OCI-LY3 (cell line): ENCODE data around the gene PTAFR.

Experiments used
- EZH2phosphoT487 ChIP-seq: fragments of 200-600 bp; shearing (Covaris generic); IDR thresholded peaks from 2 replicates; pipeline ENCODE4 v1.6.1; 2018; ENCODE audit warnings: antibody characterized with exemption, mixed run types, low read depth
- TF ChIP-seq, protein P1 (sequence below): fragments of 200-600, 300-600 bp; sonication (generic); IDR thresholded peaks from 2 replicates; pipeline ENCODE4 v1.5.1; 2014; ENCODE audit warnings: antibody characterized with exemption, low read length, low read depth

DNA sequence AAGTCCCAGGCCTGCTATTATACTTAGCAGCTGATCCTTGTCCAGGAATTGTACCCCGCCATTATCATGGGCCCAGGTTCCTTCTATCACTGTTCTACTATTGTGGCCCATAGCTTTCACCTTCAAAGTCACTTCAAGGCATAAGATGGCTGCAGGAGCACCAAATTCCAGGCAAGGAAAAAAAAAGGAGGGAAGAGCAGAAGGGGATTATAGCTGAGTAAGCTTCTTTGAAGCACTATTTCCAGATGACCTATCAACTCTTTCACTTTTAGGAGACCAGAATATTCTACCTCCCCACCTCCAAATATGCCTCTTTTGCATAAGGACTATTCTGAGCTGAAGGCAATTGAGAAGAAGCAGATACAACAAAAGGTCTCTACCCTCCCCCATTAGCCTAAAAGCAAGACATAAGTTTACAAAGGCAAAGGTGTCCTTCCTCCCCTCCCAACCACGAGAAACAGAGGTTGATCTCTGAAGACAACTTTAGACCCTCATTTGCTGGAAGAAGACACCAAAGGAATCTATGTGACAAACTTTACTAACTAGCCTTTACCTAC lies 41.8 kb downstream of the PTAFR start:
- TF ChIP-seq, protein P1, sequence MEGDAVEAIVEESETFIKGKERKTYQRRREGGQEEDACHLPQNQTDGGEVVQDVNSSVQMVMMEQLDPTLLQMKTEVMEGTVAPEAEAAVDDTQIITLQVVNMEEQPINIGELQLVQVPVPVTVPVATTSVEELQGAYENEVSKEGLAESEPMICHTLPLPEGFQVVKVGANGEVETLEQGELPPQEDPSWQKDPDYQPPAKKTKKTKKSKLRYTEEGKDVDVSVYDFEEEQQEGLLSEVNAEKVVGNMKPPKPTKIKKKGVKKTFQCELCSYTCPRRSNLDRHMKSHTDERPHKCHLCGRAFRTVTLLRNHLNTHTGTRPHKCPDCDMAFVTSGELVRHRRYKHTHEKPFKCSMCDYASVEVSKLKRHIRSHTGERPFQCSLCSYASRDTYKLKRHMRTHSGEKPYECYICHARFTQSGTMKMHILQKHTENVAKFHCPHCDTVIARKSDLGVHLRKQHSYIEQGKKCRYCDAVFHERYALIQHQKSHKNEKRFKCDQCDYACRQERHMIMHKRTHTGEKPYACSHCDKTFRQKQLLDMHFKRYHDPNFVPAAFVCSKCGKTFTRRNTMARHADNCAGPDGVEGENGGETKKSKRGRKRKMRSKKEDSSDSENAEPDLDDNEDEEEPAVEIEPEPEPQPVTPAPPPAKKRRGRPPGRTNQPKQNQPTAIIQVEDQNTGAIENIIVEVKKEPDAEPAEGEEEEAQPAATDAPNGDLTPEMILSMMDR: no peak
- no peak for TF ChIP-seq EZH2phosphoT487
